GM18867 (cell line): ENCODE data around the gene KRTAP20-4.

Experiments used
- ATAC-seq: cut with Tn5 transposase; IDR thresholded peaks from one replicate; pipeline ENCODE4 v1.9.1; 2021; ENCODE audit warnings: mild to moderate bottlenecking, moderate library complexity; ENCODE audit not compliant: unreplicated experiment

Gene KRTAP20-4

DNA sequence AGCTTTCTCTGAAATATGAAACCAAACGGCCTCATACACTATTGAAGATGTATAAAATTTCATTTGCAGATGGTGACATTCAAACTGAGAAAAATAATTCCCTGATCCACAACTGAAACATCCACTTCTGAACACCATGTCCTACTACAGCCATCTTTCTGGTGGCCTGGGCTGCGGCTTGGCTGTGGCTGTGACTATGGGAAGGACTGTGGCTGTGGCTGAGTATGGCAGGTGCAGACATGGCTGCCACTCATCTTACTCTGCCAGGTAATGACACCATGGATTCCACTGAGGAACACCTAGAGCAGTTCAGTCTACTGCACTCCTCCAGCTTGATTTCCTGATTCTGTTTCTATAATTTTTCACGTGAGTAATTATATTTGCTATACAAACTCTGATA lies at the start of gene KRTAP20-4:
Gene KRTAP20-4, plus strand, starts transcription at position 106 of the 400 bp plus-strand sequence.
- no peak for ATAC-seq

DNA sequence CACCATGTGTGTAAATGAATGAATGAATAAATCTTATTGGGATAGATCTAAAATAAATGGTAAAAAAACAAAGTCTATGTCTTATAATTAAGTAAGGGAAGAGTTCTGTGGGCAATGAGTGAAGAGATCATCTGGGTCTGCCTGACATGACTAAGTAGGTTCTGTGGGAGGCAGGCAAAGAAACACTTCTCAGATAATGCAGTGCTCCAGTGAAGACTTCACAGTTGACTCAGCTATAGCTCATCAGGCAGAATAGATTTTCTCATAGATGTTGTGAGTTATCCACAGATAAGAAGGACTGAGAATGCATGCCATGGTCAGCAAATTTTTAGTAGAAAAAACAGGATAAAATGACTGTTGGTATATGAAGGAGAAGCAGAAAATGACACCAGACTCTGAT lies 42.7 kb upstream of the KRTAP20-4 start:
- no peak for ATAC-seq

DNA sequence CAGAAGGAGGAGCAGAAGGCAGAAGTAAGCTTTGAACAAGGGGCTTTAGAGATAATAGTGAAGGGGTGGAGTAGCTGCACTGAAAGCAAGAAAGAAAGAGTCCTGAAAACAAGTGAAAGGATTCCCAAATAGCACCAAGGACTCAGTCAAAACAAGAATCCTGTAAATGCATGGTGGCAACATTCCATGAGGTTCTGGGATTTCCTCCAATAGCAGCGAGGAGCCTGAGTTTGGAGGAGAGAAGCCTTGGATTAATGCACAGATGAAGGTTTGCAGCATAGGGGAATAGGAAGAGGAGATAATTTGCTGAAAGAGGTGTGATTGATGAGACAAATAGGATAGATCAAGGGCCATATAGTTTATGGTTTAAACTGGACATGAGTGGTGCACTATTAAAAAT lies 41.1 kb upstream of the KRTAP20-4 start:
- ATAC-seq: no peak

DNA sequence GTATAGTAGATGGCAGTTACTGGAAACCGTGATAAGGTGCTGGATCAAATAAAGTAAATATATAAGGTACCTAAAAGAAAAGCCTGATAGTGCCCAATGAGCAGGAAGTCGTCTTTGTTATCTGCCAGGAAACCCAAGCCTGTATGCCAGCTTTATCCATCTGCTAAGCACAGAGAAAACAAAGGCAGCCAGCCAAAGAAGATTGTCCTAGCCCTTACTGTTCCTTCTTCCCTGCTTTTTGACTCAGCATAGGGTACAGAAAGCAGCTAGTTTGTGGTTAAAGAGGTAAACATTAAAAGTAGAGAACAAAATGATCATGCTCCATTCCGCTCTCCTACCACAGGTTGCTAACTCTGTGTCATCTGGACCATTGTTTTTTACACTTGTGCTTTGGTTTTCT lies 40.3 kb upstream of the KRTAP20-4 start:
- ATAC-seq: no peak

DNA sequence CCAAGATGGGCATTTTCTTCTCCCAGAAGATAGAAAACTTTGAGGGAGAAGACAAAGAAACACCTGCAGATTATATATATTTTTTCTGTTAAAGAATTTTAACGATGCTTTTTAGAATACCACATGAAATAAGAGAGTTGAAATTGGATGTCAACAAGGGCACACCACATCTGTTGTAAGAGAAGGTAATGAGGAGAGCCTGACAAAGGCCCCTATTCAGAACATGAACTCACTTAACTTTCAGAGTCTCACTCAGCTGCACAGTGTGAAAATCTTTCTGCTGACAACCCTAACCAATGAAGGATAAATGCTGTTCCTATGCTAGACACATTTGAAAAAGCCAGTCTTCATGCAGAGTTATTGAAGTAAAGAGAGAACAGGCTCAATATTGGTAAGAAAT lies 37.6 kb upstream of the KRTAP20-4 start:
- ATAC-seq: no peak

DNA sequence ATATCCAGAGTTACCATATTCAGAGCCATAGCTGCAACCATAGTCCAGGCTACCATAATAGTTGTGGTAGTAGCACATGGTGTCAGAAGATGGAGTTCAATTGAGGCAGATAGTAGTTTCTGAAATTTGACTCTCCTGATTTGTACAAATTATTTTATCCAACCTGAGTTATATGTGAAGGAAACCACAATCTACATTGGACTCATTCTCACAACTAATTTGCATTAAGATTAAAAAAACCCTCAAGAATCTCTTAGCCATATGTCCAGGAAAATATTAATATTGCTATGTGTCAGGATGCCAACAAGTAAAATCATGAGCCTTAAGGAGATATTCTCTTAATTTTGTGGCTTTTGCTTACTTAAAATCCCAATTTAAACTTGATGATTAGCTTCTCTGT lies 30.1 kb upstream of the KRTAP20-4 start, which contains the start of gene KRTAP22-2:
Gene KRTAP22-2, minus strand, starts transcription at position 101 of the 400 bp plus-strand sequence.
- no peak for ATAC-seq

DNA sequence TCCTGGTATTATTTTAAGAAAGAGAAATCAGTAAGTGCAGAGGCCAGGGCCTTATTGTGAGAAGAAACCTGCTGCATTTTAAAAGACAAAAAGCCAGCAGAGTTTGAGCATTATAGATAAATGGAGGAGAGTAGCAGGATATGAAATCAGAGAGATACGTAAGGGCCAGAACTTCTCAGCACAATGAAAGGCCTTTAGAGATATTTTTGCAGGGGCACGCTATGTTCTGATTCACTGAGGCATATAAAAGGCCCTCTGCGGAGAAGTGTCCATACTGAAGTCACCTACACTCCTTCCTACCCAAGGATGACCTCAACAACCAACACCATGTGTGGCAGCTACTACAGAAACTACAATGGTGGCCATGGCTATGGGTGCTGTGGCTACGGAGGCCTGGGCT lies 28.3 kb upstream of the KRTAP20-4 start, which contains the start of gene KRTAP6-3:
Gene KRTAP6-3, plus strand, starts transcription at position 301 of the 400 bp plus-strand sequence. Its CDS starts 6 bp downstream, at position 307.
- ATAC-seq: no peak

DNA sequence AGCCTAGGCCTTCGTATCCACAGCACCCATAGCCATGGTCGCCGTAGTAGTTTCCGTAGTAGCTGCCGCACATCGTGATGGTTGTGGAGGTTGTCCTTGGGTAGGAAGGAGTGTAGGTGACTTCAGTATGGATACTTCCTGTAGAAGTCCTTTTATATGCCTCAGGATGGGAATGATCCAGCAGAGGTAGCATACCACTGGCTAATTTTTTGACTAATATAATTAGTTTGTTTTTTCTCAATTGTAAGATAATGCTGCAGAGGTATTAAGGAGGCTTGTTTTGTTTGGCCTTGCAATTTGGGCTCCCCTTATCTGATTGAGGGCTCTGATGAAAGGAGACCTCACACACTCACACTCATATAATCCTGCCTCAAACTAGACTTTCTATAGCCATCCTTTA lies 21.6 kb upstream of the KRTAP20-4 start, which contains the start of gene KRTAP6-2:
Gene KRTAP6-2, minus strand, starts transcription at position 101 of the 400 bp plus-strand sequence. Its CDS starts 28 bp downstream, at position 73.
- no peak for ATAC-seq

DNA sequence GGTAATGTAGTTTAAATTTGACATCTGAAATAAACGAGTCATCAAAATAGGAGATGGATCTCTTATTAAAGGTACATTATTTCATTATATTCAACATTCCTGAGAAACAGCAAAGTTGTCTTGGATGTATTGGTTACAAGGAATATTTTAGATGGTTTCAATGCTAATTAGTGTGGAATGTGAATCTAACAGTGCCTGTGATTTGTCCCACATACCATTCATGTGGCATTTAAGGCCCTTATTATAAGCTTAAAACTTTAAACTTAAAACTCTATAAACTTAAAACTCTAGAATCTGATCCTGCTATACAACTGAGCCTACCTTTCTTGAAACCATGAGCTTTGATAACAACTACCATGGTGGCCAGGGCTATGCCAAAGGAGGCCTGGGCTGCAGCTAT lies 19.6 kb upstream of the KRTAP20-4 start, which contains the start of gene KRTAP22-1:
Gene KRTAP22-1, plus strand, starts transcription at position 301 of the 400 bp plus-strand sequence.
- ATAC-seq: no peak

DNA sequence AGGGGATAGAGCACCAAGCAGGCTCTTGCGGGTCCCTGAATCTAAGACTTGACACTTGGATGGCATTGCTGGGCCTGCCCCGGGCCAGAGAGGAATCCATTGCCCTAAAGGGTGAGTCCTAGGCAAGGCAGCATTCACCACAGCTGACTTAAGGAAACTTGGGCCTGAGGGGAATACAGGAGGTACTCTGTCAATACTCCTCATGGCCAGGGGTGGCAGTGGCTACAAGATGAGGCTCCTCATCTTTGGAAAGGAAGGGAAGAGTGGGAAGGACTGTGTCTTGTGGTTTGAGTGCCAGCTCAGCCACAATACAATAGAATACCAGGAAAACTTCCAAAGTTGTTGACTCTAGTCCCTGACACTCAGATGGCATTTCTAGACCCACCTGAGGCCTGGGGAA lies 14.5 kb upstream of the KRTAP20-4 start:
- ATAC-seq: no peak

DNA sequence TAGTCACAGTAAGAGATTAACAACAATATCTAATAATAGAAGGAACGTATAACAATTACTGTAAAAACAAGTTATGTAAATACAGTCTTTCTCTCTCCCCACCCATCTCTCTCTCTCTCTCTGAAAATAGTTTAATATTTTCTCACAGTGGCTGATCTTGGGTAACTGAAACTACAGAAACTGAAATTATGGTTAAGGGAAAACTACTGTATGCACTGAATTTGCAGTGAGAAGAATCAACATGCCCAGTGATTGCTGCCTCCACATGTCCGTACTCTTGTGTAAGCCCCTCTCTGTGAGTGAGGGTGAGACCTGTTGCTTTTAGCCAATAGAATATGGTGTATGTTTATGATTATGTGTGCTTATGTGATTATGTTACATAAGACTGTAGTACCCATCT lies 8.3 kb upstream of the KRTAP20-4 start:
- no peak for ATAC-seq

DNA sequence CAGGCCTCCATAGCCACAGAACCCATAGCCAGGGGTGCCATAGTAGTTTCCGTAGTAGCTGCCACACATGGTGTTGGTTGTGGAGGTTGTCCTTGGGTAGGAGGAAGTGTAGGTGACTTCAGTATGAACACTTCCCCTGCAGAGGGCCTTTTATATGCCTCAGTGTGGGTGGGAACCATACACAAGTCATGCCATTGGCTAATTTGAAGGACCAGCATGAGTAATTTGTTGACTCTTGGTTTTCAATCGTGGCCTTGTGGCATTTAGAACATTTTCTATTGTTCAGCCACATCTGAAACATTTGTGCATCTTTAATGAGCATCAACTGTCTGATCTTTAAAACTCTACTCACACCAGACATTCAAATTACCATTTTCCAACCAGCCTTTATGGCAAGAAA lies 6.6 kb upstream of the KRTAP20-4 start, which contains the start of gene KRTAP6-1:
Gene KRTAP6-1, minus strand, starts transcription at position 95 of the 400 bp plus-strand sequence. Its CDS starts 26 bp downstream, at position 69.
- ATAC-seq: no peak

DNA sequence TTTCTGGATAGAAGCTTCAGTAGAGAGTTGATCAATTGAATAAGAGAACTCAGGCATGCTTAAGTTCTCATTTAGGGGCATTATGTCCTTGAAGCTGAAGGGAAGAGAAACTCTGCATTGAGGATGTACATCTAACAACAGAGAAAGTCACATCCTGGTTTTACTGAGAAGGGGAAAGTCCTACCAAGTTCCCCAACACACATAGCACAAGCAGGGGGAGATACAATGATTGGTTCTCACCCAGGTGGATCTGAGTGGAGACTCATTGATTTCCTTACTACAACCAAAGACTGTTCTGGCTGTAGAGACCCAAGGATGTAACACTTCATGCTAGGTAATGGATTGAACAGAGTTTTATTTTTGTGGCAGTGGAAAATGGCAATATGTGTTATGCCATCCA lies 5.2 kb upstream of the KRTAP20-4 start:
- no peak for ATAC-seq

DNA sequence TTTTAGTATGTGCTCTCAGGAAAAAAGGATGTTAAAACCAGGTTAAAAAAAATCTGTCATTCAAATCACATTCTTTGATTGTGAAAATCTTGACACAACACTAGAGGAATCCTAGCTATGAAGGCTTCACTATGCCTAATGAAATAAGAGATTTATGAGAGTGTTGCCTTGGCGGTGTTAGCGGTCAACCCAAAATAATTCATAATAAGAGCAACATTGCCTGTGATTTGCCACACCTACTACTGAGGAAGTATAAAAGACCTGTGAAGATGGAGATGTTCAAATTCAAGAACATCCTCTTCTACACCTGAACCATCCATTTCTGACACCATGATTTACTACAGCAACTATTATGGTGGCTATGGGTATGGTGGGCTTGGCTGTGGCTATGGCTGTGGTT lies 4.3 kb upstream of the KRTAP20-4 start, which contains the start of gene KRTAP20-1:
Gene KRTAP20-1, plus strand, starts transcription at position 301 of the 400 bp plus-strand sequence. Its CDS starts 30 bp downstream, at position 331.
- ATAC-seq: no peak

DNA sequence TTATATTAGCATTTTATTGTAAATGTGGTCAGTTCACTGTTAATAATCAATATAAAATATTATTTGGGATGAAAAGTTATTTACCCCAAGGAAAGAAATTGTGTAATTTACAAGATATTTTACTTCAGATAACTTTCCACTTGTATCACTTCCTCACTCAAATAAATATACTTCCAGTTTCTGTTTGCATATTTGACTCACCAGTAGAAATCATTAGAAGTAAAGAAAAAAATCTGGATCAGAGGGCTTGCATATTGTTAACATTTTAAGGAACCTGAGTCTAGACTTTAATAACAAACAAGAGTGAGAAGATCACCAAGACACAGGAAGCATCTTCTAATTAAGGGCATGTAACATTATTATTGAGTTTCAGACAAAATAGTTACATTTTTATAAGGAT lies 347 bp upstream of the KRTAP20-4 start:
- ATAC-seq: no peak

DNA sequence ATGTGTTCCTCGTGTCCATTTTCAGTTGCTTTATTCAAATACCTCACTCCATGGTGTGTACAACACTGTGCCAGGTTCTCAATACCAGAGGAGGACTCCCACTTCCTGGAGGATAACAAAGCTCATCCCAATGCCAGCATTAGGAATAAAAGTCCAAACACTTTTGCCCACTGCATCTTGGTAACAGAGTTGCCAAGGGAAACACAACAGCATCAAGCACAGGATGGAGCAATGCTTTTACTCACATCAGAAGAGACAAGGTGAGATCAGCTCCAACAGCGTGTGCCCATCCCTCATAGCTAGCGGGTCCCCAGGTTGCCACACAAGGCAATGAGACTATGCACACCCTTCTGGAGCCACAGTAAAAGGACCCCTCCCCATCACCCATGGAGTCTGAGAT lies 2.9 kb downstream of the KRTAP20-4 start:
- no peak for ATAC-seq

DNA sequence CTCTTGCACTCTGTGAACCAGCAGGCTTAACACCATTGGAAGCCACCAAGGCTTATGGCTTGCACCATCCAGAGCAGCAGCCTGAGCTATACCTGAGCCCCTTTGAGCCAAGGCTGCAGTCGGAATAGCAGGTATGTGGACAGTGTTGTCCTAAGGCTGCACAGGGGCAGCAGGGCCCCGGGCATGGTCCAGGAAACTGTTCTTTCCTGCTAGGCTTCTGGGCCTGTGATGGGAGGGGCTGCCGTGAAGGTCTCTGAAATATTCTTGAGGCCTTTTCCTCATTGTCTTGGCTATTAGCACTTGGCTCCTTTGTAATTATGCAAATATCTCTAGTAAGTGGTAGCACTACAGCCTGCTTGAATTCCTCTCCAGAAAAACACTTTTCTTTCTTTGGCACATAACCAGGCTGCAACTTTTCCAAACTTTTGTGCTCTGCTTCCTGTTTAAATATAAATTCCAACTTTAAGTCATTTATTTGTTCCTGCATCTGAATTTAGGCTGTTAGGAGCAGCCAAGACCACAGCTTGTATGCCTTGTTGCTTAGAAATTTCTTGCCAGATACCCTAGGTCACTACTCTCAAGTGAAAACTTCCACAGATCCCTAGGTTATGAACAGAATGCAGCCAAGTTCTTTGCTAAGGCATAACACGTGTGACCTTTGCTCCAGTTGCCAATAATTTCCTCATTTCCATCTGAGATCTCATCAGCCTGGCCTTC lies 5.2 kb downstream of the KRTAP20-4 start:
- no peak for ATAC-seq

DNA sequence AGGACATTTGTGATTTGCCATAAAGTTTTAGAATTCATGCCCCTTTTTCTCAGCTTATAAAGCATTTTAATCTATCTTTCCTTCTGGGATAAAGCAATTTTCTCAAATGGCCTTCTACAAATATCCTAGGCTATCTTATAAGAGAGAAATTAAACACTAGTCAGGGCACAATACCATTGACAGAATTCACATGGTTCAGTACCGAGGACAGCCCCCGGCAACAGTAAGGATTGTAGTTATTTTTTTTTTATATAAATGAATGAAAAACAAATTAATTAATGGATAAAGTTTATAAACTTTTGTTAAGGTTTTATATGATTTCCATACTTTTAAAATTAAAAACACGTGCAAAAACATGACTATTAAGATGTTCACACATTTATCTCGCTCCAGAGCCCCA lies 7.7 kb downstream of the KRTAP20-4 start:
- ATAC-seq: no peak

DNA sequence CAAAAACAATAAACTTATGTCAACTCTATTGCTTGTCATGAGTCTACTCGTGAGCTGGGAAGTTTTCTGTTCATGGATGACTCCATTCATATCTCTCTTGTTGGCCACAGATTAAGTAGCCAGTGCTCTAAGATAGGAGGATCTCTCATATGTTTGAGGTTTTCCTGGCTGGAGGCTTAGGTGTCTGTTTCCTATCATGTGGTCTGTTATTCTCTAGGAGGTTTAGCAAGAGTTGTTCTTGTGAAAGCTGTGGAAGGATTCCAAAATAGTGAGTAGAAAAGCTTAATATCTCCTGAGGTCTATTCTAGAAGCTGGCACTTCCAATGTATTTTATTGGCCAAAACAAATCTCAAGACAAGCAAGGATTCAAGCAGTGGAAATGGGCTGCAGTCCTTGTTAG lies 8.8 kb downstream of the KRTAP20-4 start:
- no peak for ATAC-seq

DNA sequence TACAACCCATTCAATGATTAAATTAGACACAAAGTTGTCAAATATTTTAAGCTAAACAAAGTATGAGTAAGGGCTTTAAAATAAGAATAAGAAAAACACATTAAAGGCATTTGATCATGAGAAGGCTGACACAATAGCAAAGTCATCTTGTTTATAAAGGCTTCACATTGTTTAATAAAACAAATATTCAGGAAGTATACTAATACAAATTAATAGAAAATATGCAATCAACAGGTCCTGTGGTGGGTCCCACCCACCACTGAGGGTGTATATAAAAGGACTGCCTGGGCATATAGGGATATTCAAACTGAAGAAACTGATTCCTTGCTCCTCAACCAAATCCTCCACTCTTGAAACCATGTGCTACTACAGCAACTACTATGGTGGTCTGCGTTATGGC lies 14.5 kb downstream of the KRTAP20-4 start, which contains the start of gene KRTAP20-2:
Gene KRTAP20-2, plus strand, starts transcription at position 301 of the 400 bp plus-strand sequence. Its CDS starts 58 bp downstream, at position 359.
- no peak for ATAC-seq

DNA sequence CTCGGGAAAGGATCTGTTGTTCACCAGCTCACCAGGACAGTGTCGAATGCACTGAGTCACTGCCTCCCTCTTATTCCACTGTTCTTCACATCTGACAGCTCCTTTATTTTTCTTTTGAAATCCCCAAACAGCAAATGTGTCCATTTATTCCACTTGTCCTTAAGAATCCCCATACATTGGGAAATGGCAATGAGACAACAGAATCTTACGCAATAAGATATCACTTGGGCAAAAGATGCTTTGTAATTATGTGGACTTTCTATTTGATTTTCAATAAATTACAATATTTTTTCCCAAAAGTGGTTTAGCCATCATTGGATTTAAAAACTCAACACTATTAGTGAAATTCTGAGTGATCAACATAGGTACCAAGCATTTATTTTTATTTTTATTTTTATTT lies 18.3 kb downstream of the KRTAP20-4 start:
- ATAC-seq: no peak

DNA sequence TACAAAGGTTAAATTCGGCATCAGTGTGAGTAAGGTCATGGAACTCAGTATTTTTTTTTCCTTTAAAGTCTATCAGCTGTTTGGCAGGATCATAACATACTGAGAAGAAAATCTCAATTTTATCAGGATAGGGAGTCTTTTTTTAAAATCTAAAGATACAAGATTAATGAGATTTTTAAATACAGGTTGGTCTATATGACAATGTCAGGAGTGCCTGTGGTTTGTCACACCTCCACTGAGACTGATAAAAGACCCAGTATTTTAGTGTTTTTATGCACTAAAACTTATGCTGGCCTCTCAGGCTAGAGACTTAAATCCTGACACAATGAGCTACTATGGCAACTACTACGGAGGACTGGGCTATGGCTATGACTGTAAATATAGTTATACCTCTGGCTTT lies 22.1 kb downstream of the KRTAP20-4 start, which contains the start of gene KRTAP20-3:
Gene KRTAP20-3, plus strand, starts transcription at position 301 of the 400 bp plus-strand sequence.
- ATAC-seq: no peak
